K562 (cell line): ENCODE data around the gene MAP7D1. TPM values are rescaled to one million over a fixed set of nuclear protein-coding genes. Genes with fewer than 3 reads are reported as not detected.

Source experiments
- ATAC-seq: fragments of 200-7000 bp; cut with Tn5 transposase; 3 replicates; pipeline ENCODE4 v1.9.1; 2020; ENCODE audit warnings: moderate library complexity
- BruUV-seq: library from RNA; stranded (reverse); fragments of 400-500 nt; replicated peaks from 2 replicates; lab custom pipeline; 2021; lab: Mats Ljungman, UMichigan
- CTCF ChIA-PET: fragments of 300-600 bp; formaldehyde crosslinking; extraction: SDS; loops from one replicate; lab custom pipeline; 2021; ENCODE audit warnings: low intra/inter-chr PET ratio; lab: Yijun Ruan, JAX
- POLR2A ChIA-PET: fragments of 300-600, 350-650 bp; sonication (Branson Sonifier 250); formaldehyde crosslinking; extraction: SDS; loops from one replicate; lab custom pipeline; 2021; ENCODE audit warnings: antibody characterized with exemption, inconsistent platforms; lab: Yijun Ruan, JAX
- DNase-seq, 4 experiments: peaks; one replicate each; pipeline versions ENCODE4 v3.0.0 to v3.0.0-alpha.2; 2011 to 2018; ENCODE audit warnings: low spot score in 3 of 4, mixed read lengths in 3 of 4; ENCODE audit errors: extremely low read depth in 1 of 4
- FAIRE-seq: peaks from 2 replicates; lab custom pipeline; 2011; peaks lifted over from hg19 to GRCh38; lab: Jason Lieb, UNC
- H2AFZ ChIP-seq: 2 replicates; pipeline ENCODE4 v1.6.0; 2011; ENCODE audit warnings: low read depth, low read length, control low read depth, inconsistent platforms
- H3K27ac ChIP-seq: fragments of 200-600 bp; 3 replicates; pipeline ENCODE4 v1.8.0; 2011; ENCODE audit warnings: low read depth, mild to moderate bottlenecking, control low read depth, inconsistent platforms, low read length, moderate library complexity, mixed read lengths; ENCODE audit errors: extremely low read depth
- H3K27me3 ChIP-seq, 2 experiments: fragments of 300-600 bp in 1 of 2; 2 replicates in 1 of 2; 3 replicates in 1 of 2; pipeline versions ENCODE4 v1.6.0 to v1.8.0; 2011; ENCODE audit warnings: inconsistent platforms in 2 of 2, low read length in 2 of 2, mild to moderate bottlenecking in 1 of 2, mixed read lengths in 1 of 2, moderate library complexity in 1 of 2; ENCODE audit not compliant: control insufficient read depth in 2 of 2, insufficient read depth in 2 of 2
- H3K36me3 ChIP-seq: fragments of 300-600 bp; 3 replicates; pipeline ENCODE4 v1.8.0; 2011; ENCODE audit warnings: mild to moderate bottlenecking, low read length, inconsistent platforms; ENCODE audit not compliant: control insufficient read depth, insufficient read depth
- H3K4me1 ChIP-seq, 2 experiments: fragments of 200-600 bp in 1 of 2; replicated peaks in 1 of 2; 2 replicates in 1 of 2; 3 replicates in 1 of 2; pipeline versions ENCODE4 v1.5.1 to v1.8.0; 2011; ENCODE audit warnings: inconsistent platforms in 2 of 2, low read length in 2 of 2, mild to moderate bottlenecking in 1 of 2, mixed read lengths in 1 of 2, moderate library complexity in 1 of 2; ENCODE audit not compliant: control insufficient read depth in 2 of 2, insufficient read depth in 2 of 2
- H3K4me2 ChIP-seq: 2 replicates; pipeline ENCODE4 v1.6.1; 2011; ENCODE audit warnings: low read length, control low read depth, inconsistent platforms, mixed read lengths; ENCODE audit not compliant: insufficient read depth
- H3K4me3 ChIP-seq: fragments of 200-600 bp; sonication (generic), shearing (Covaris generic); 2 replicates; pipeline ENCODE4 v1.5.1; 2016; ENCODE audit warnings: control low read depth, inconsistent platforms
- H3K79me2 ChIP-seq: fragments of 200-600 bp; 3 replicates; pipeline ENCODE4 v1.8.0; 2011; ENCODE audit warnings: low read length, inconsistent platforms; ENCODE audit not compliant: control insufficient read depth, insufficient read depth
- H3K9ac ChIP-seq, 2 experiments: 2 replicates each; pipeline versions ENCODE4 v1.6.0 to v1.6.1; 2011; ENCODE audit warnings: low read depth in 2 of 2, low read length in 2 of 2, control low read depth in 1 of 2, inconsistent platforms in 1 of 2, mild to moderate bottlenecking in 1 of 2, mixed read lengths in 1 of 2; ENCODE audit not compliant: insufficient read depth in 1 of 2
- H3K9me1 ChIP-seq: one replicate; pipeline ENCODE4 v1.6.0; 2011; ENCODE audit warnings: inconsistent platforms, mild to moderate bottlenecking, low read length, moderate library complexity; ENCODE audit not compliant: control insufficient read depth, insufficient read depth
- H3K9me3 ChIP-seq: replicated peaks from 2 replicates; pipeline ENCODE4 v1.5.1; 2011; ENCODE audit warnings: low read depth, low read length, inconsistent platforms; ENCODE audit not compliant: control insufficient read depth, insufficient read depth
- H4K20me1 ChIP-seq: replicated peaks from 2 replicates; pipeline ENCODE4 v1.6.1; 2011; ENCODE audit warnings: low read length, inconsistent platforms, mixed read lengths; ENCODE audit not compliant: control insufficient read depth, insufficient read depth
- ARID2 ChIP-seq: fragments of 450-650 bp; IDR thresholded peaks from 2 replicates; pipeline ENCODE4 v1.6.1; 2017; ENCODE audit warnings: antibody characterized with exemption, mild to moderate bottlenecking
- BCOR ChIP-seq: fragments of 450-650 bp; IDR thresholded peaks from 2 replicates; pipeline ENCODE4 v1.6.1; 2016
- CBFA2T3 ChIP-seq: fragments of 450-650 bp; IDR thresholded peaks from 2 replicates; pipeline ENCODE4 v1.6.1; 2017
- DMBX1 ChIP-seq: fragments of 250-450 bp; sonication (Bioruptor Pico); IDR thresholded peaks from 2 replicates; pipeline ENCODE4 v1.8.0; 2022; ENCODE audit warnings: inconsistent platforms, mild to moderate bottlenecking, moderate library complexity, borderline replicate concordance
- KDM1A ChIP-seq, 2 experiments: fragments of 450-650 bp; IDR thresholded peaks; 2 replicates each; pipeline ENCODE4 v1.6.1; 2016; ENCODE audit warnings: mild to moderate bottlenecking in 2 of 2
- NBN ChIP-seq: fragments of 450-650 bp; IDR thresholded peaks from 2 replicates; pipeline ENCODE4 v1.6.1; 2016; ENCODE audit warnings: low read depth, mild to moderate bottlenecking
- NFYB ChIP-seq: IDR thresholded peaks from 2 replicates; pipeline ENCODE4 v1.6.1; 2011; ENCODE audit warnings: mild to moderate bottlenecking, moderate library complexity; ENCODE audit not compliant: insufficient read length; ENCODE audit errors: extremely low read depth
- RBM25 ChIP-seq: fragments of 200-400 bp; formaldehyde crosslinking; IDR thresholded peaks from 2 replicates; pipeline ENCODE4 v1.6.1; 2018; ENCODE audit warnings: low read length, low read depth, moderate library complexity; ENCODE audit not compliant: severe bottlenecking
- SMARCA5 ChIP-seq: fragments of 450-650 bp; IDR thresholded peaks from 2 replicates; pipeline ENCODE4 v1.6.1; 2016
- SUPT5H ChIP-seq: fragments of 450-650 bp; IDR thresholded peaks from 2 replicates; pipeline ENCODE4 v1.6.1; 2016
- TOE1 ChIP-seq, 2 experiments: fragments of 450-650 bp in 1 of 2; sonication (generic) in 1 of 2; formaldehyde crosslinking in 1 of 2; IDR thresholded peaks; 2 replicates each; pipeline versions ENCODE4 v1.7.1 to v1.8.0; 2016 to 2022; ENCODE audit warnings: borderline replicate concordance in 2 of 2, mild to moderate bottlenecking in 2 of 2, antibody characterized with exemption in 1 of 2, inconsistent platforms in 1 of 2, low read depth in 1 of 2, missing genetic modification reagents in 1 of 2, moderate library complexity in 1 of 2
- ZKSCAN8 ChIP-seq: fragments of 200-800 bp; sonication (Bioruptor generic); IDR thresholded peaks from 2 replicates; pipeline ENCODE4 v1.6.1; 2016; ENCODE audit warnings: missing genetic modification characterization, missing compliant biosample characterization
- ZSCAN32 ChIP-seq: fragments of 450-650 bp; formaldehyde crosslinking; IDR thresholded peaks from 2 replicates; pipeline ENCODE4 v1.4.0; 2020; ENCODE audit warnings: mild to moderate bottlenecking, moderate library complexity
- WGBS: fragments of 100-300 bp; shearing (Covaris generic); methylation state at CpG from one replicate; pipeline ENCODE4 v1.1.6; 2016; ENCODE audit warnings: low coverage, mixed read lengths; ENCODE audit not compliant: insufficient coverage; ENCODE audit errors: missing lambda C conversion rate; 5-methylcytosine and 5-hydroxymethylcytosine counted together
- in situ Hi-C: fragments of 300-500 bp; cut with MboI; formaldehyde crosslinking; loops from 4 replicates; pipeline ENCODE4 v1.15.0; 2018; ENCODE audit warnings: inconsistent platforms, mixed read lengths
- intact Hi-C: fragments of 100-400 bp; cut with micrococcal nuclease; formaldehyde crosslinking; loops from 2 replicates; pipeline ENCODE4 v1.14.2; 2022
- polyA plus RNA-seq, 8 experiments: library from polyadenylated mRNA; depleted of rRNA in 4 of 8; stranded (reverse) in 5 of 8; unstranded in 3 of 8; fragments of >200 nt; fragmentation: Nextera tagmentation in 2 of 8; fragmentation: Illumina TruSeq in 1 of 8; extraction: Ambion mirVana in 2 of 8; extraction: Trizol in 1 of 8; gene quantifications; 2 replicates each; pipeline versions ENCODE4 v1.2.1 to v1.2.3, GENCODE V29; 2011 to 2014; ENCODE audit warnings: inconsistent platforms in 1 of 8, missing spikeins in 1 of 8
- total RNA-seq, 7 experiments: library from RNA; depleted of rRNA in 6 of 7; stranded (reverse); fragments of >200 nt in 6 of 7; fragmentation: Illumina TruSeq in 2 of 7; extraction: Trizol in 2 of 7; gene quantifications; 2 replicates each; pipeline versions ENCODE4 v1.2.1 to v1.2.3, GENCODE V29; 2011 to 2021; ENCODE audit warnings: low replicate concordance in 1 of 7
- TF ChIP-seq, protein P1 (sequence below), 2 experiments: IDR thresholded peaks in 1 of 2; conservative IDR thresholded peaks in 1 of 2; 2 replicates each; pipeline ENCODE4 v1.6.1; 2016; ENCODE audit warnings: low read depth in 2 of 2, mild to moderate bottlenecking in 1 of 2, missing compliant biosample characterization in 1 of 2, missing genetic modification characterization in 1 of 2, moderate library complexity in 1 of 2
- TF ChIP-seq, protein P2 (sequence below): fragments of 250-450 bp; sonication (Bioruptor Pico); IDR thresholded peaks from 2 replicates; pipeline ENCODE4 v1.9.0; 2021; ENCODE audit warnings: mild to moderate bottlenecking, inconsistent platforms

MAP7D1 gene
- total and polyA plus RNA-seq, 9 of the 15 experiments (the other 6 are each of a cell fraction or from before 2014, with no cell fraction given): 3.6 to 108 (median 34.5) TPM

DNA sequence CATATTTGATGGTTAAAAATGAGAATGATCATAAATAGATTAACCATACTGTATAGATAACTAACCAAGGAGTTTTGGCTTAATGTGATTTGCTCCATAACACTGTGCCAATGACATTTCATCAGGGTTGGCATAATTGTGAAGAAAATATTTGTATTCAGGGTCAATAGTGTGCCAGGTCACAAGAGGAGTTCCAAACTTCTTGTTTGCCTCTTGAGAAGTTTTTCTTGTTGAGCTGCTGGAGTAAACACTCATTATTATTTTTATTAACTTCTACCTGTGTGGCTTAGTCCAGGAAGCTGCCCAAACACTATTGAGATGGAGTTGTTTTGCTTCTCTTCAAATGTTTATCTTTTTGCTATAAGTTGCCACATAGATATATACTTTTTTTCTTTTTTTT lies 7.5 kb downstream of the MAP7D1 start (continued):
- TF ChIP-seq ARID2: no peak
- no peak for TF ChIP-seq DMBX1 (CRISPR knock-in tag)
- TF ChIP-seq NBN: no peak
- TF ChIP-seq, protein P1, sequence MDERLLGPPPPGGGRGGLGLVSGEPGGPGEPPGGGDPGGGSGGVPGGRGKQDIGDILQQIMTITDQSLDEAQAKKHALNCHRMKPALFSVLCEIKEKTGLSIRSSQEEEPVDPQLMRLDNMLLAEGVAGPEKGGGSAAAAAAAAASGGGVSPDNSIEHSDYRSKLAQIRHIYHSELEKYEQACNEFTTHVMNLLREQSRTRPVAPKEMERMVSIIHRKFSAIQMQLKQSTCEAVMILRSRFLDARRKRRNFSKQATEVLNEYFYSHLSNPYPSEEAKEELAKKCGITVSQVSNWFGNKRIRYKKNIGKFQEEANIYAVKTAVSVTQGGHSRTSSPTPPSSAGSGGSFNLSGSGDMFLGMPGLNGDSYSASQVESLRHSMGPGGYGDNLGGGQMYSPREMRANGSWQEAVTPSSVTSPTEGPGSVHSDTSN (CRISPR knock-in tag; IDR thresholded peaks at IDR 0.05; ENCODE audit: low read depth): no peak
- TF ChIP-seq, protein P1 (tag; conservative IDR thresholded peaks at IDR 0.05; ENCODE audit: low read depth): no peak
- TF ChIP-seq ZSCAN32 (CRISPR knock-in tag): no peak
- TF ChIP-seq ZKSCAN8: no peak
- TF ChIP-seq, all 486 proteins: peak for 0

DNA sequence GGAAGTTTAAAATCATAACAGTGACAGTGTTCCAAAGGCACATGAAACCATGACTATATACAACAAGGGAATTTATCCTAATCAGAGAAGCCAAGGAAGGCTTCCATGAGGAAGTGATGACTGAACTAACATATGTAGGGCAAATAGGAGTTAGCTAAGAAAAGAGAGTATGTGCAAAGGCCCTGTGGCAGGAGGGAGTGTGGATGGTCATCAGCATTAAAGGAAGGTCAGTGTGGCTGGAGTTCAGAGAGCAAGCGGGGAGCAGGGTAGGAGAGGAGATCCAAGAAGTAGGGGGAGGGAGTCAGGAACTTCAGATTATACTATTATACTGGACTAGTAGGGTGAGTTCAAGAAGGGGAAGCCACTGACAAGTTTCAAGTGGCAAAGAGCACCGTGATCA lies 8.4 kb downstream of the MAP7D1 start:
- Histone ChIP-seq H3K9ac (no peak overlapping the region), H2AFZ (no peak overlapping the region), H3K4me2 (no peak overlapping the region), H3K79me2 (peaks cover 80% of the 10 kb centered on the region), H3K27me3 (no peaks in the 10 kb centered on the region), H3K27ac (no peak overlapping the region), H3K9me3 (no peaks in the 10 kb centered on the region), H3K4me1 (peaks cover 30 to 31% of the 10 kb centered on the region in 2 experiments), H3K36me3 (peaks cover 50% of the 10 kb centered on the region), H3K9me1 (peaks cover 6% of the 10 kb centered on the region), H3K4me3 (no peak overlapping the region), H4K20me1 (no peaks in the 10 kb centered on the region; the same call in 1 of the 2 replicates)
- in situ Hi-C loops: no loop called here
- ATAC-seq (no peak), DNase-seq (no peak), FAIRE-seq (no peak)
- CTCF ChIA-PET: no interaction called here
- WGBS: 83% methylated on average over 2 of the region's 2 CpGs
- intact Hi-C loops: no loop called here
- POLR2A ChIA-PET: interaction anchor here (0.6 to 0.9 kb wide), 2 partner anchors 15 to 508 kb away, joined by 3 to 4 read pairs; no protein-coding TSS in a partner anchor
- no TSS peak for BruUV-seq
- TF ChIP-seq RBM25 (peak; percentile 82), KDM1A (IDR thresholded peaks at IDR 0.05) (peak; percentile 17 to 21; a peak in 1 of 4 replicates), BCOR (peak; percentile 71), SMARCA5 (peak; percentile 78), SUPT5H (0 out of 2 replicates have a peak, but pooled peaks have one; percentile 16), CBFA2T3 (no peak), NFYB (no peak), TOE1 (IDR thresholded peaks at IDR 0.05; ENCODE audit: borderline replicate concordance) (no peak), TOE1 (CRISPR knock-in tag; IDR thresholded peaks at IDR 0.05; ENCODE audit: borderline replicate concordance, low read depth) (peak; percentile 34; the same call in 1 of the 2 replicates)
- TF ChIP-seq, protein P2, sequence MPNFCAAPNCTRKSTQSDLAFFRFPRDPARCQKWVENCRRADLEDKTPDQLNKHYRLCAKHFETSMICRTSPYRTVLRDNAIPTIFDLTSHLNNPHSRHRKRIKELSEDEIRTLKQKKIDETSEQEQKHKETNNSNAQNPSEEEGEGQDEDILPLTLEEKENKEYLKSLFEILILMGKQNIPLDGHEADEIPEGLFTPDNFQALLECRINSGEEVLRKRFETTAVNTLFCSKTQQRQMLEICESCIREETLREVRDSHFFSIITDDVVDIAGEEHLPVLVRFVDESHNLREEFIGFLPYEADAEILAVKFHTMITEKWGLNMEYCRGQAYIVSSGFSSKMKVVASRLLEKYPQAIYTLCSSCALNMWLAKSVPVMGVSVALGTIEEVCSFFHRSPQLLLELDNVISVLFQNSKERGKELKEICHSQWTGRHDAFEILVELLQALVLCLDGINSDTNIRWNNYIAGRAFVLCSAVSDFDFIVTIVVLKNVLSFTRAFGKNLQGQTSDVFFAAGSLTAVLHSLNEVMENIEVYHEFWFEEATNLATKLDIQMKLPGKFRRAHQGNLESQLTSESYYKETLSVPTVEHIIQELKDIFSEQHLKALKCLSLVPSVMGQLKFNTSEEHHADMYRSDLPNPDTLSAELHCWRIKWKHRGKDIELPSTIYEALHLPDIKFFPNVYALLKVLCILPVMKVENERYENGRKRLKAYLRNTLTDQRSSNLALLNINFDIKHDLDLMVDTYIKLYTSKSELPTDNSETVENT (CRISPR knock-in tag): no peak
